K562 (cell line): Measurements from ENCODE around the gene GPN1. TPM values are rescaled to one million over a fixed set of nuclear protein-coding genes. Genes with fewer than 3 reads are reported as not detected.
A peak's percentile ranks its signal among the peaks of the same experiment; 100 is the strongest.

Experiments
- EP300 ChIP-seq: IDR thresholded peaks from 2 replicates; pipeline ENCODE4 v1.6.1; 2012; ENCODE audit warnings: low read length, improper control_type of control experiment
- HCFC1 ChIP-seq: IDR thresholded peaks from 2 replicates; pipeline ENCODE4 v1.6.1; 2012; ENCODE audit warnings: low read depth, low read length, improper control_type of control experiment
- MAFF ChIP-seq: IDR thresholded peaks from 2 replicates; pipeline ENCODE4 v1.6.1; 2012; ENCODE audit warnings: low read length, improper control_type of control experiment
- MAFG ChIP-seq: fragments of 450-650 bp; conservative IDR thresholded peaks from 2 replicates; pipeline ENCODE4 v1.6.1; 2016; ENCODE audit warnings: missing genetic modification characterization, missing compliant biosample characterization
- NFE2 ChIP-seq: IDR thresholded peaks from 2 replicates; pipeline ENCODE4 v1.6.1; 2014; ENCODE audit warnings: antibody characterized with exemption, low read depth
- PCBP2 ChIP-seq: fragments of 200-400 bp; formaldehyde crosslinking; IDR thresholded peaks from 2 replicates; pipeline ENCODE4 v1.6.1; 2018; ENCODE audit warnings: low read length, low read depth, mild to moderate bottlenecking, moderate library complexity; ENCODE audit not compliant: poor library complexity, severe bottlenecking
- POLR3A ChIP-seq: IDR thresholded peaks from 2 replicates; pipeline ENCODE4 v1.6.1; 2011; ENCODE audit warnings: borderline replicate concordance, mild to moderate bottlenecking, moderate library complexity; ENCODE audit not compliant: insufficient read length, insufficient read depth; ENCODE audit errors: extremely low read depth
- SMARCA5 ChIP-seq: fragments of 450-650 bp; IDR thresholded peaks from 2 replicates; pipeline ENCODE4 v1.6.1; 2016
- SMC3 ChIP-seq: conservative IDR thresholded peaks from 2 replicates; pipeline ENCODE4 v1.6.1; 2011; ENCODE audit warnings: low read depth, low read length, improper control_type of control experiment; ENCODE audit not compliant: insufficient read depth
- ZBED1 ChIP-seq: IDR thresholded peaks from 2 replicates; pipeline ENCODE4 v1.6.1; 2014
- ZKSCAN1 ChIP-seq: fragments of 150-350 bp; IDR thresholded peaks from 2 replicates; pipeline ENCODE4 v1.6.1; 2016; ENCODE audit warnings: low read depth, low read length
- ZNF324 ChIP-seq: fragments of 250-450 bp; sonication (Bioruptor Pico); IDR thresholded peaks from 2 replicates; pipeline ENCODE4 v1.4.0; 2020; ENCODE audit warnings: mild to moderate bottlenecking
- ZSCAN29 ChIP-seq: fragments of 450-650 bp; IDR thresholded peaks from 2 replicates; pipeline ENCODE4 v1.6.1; 2017
- polyA plus RNA-seq, 8 experiments: library from polyadenylated mRNA; depleted of rRNA in 4 of 8; stranded (reverse) in 5 of 8; unstranded in 3 of 8; fragments of >200 nt; fragmentation: Nextera tagmentation in 2 of 8; fragmentation: Illumina TruSeq in 1 of 8; extraction: Ambion mirVana in 2 of 8; extraction: Trizol in 1 of 8; gene quantifications; 2 replicates each; pipeline versions ENCODE4 v1.2.1 to v1.2.3, GENCODE V29; 2011 to 2014; ENCODE audit warnings: inconsistent platforms in 1 of 8, missing spikeins in 1 of 8
- total RNA-seq, 7 experiments: library from RNA; depleted of rRNA in 6 of 7; stranded (reverse); fragments of >200 nt in 6 of 7; fragmentation: Illumina TruSeq in 2 of 7; extraction: Trizol in 2 of 7; gene quantifications; 2 replicates each; pipeline versions ENCODE4 v1.2.1 to v1.2.3, GENCODE V29; 2011 to 2021; ENCODE audit warnings: low replicate concordance in 1 of 7
- TF ChIP-seq, protein P1 (sequence below): sonication (generic); formaldehyde crosslinking; IDR thresholded peaks from 2 replicates; pipeline ENCODE4 v1.8.1; 2022; ENCODE audit warnings: missing genetic modification reagents
- TF ChIP-seq, protein P2 (sequence below): sonication (generic); formaldehyde crosslinking; IDR thresholded peaks from 2 replicates; pipeline ENCODE4 v1.8.0; 2022; ENCODE audit warnings: mild to moderate bottlenecking, low read depth, missing genetic modification reagents
- TF ChIP-seq, protein P3 (sequence below), 2 experiments: fragments of 450-650 bp in 1 of 2; IDR thresholded peaks; 2 replicates each; pipeline ENCODE4 v1.6.1; 2011 to 2017; ENCODE audit warnings: low read depth in 2 of 2, antibody characterized with exemption in 1 of 2, borderline replicate concordance in 1 of 2, low read length in 1 of 2, mild to moderate bottlenecking in 1 of 2, mixed read lengths in 1 of 2; ENCODE audit not compliant: control insufficient read depth in 1 of 2
- TF ChIP-seq, protein P4 (sequence below): sonication (generic); formaldehyde crosslinking; IDR thresholded peaks from 2 replicates; pipeline ENCODE4 v1.8.1; 2023; ENCODE audit warnings: mild to moderate bottlenecking, missing genetic modification reagents
- TF ChIP-seq, protein P5 (sequence below): fragments of 150-350 bp; conservative IDR thresholded peaks from 2 replicates; pipeline ENCODE4 v1.6.1; 2014; ENCODE audit warnings: low read length

The GPN1 gene
- total and polyA plus RNA-seq, 9 of the 15 experiments (the other 6 are each of a cell fraction or from before 2014, with no cell fraction given): 23.4 to 171 (median 48.2) TPM

DNA sequence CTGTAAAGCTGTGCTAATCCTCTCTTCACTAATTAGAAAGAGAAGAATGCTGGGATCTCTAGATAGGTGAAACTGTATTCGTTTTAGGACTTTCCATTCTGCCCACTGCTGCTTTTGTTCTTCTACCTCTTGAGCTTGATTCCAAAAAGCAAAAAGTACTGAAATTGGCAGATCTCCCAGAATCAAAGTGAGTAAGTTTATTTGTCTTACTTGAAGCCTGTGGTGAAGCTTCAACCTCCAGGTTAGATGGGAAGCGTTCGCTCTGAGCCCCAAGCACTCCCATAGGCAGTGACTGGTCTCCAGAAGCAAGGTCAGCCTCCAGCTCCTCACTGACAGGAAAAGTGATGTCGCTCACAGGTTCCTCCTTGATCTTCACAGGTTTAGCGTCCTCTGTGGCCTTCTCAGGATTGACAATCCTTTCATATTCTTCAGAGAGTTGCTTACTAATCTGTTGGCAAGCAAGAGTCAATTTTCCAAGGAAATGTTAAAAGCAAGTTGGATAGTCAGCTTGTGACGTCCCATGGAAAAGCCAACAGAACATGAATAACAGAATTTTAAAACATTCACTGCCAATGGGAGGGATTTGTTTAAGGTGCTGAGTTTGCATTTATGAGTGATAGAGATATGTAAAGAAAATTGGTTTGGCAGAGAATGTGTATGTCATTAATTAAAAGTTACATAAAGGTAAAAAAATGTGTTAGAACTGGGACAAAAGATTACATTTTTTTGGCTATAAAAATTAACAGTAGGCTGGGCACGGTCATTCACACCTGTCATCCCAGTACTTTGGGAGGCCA, 26.5 kb downstream of the GPN1 start (continued):
- TF ChIP-seq, protein P1, sequence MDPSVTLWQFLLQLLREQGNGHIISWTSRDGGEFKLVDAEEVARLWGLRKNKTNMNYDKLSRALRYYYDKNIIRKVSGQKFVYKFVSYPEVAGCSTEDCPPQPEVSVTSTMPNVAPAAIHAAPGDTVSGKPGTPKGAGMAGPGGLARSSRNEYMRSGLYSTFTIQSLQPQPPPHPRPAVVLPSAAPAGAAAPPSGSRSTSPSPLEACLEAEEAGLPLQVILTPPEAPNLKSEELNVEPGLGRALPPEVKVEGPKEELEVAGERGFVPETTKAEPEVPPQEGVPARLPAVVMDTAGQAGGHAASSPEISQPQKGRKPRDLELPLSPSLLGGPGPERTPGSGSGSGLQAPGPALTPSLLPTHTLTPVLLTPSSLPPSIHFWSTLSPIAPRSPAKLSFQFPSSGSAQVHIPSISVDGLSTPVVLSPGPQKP (CRISPR knock-in tag): no peak
- TF ChIP-seq ZSCAN29: no peak
- TF ChIP-seq, protein P2, sequence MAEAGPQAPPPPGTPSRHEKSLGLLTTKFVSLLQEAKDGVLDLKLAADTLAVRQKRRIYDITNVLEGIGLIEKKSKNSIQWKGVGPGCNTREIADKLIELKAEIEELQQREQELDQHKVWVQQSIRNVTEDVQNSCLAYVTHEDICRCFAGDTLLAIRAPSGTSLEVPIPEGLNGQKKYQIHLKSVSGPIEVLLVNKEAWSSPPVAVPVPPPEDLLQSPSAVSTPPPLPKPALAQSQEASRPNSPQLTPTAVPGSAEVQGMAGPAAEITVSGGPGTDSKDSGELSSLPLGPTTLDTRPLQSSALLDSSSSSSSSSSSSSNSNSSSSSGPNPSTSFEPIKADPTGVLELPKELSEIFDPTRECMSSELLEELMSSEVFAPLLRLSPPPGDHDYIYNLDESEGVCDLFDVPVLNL (CRISPR knock-in tag): no peak
- no peak for TF ChIP-seq EP300
- TF ChIP-seq MAFF: peak; percentile 61
- TF ChIP-seq SMARCA5: no peak
- no peak for TF ChIP-seq ZKSCAN1
- TF ChIP-seq MAFG (tag): peak; percentile 72
- no peak for TF ChIP-seq PCBP2
- TF ChIP-seq, protein P3, sequence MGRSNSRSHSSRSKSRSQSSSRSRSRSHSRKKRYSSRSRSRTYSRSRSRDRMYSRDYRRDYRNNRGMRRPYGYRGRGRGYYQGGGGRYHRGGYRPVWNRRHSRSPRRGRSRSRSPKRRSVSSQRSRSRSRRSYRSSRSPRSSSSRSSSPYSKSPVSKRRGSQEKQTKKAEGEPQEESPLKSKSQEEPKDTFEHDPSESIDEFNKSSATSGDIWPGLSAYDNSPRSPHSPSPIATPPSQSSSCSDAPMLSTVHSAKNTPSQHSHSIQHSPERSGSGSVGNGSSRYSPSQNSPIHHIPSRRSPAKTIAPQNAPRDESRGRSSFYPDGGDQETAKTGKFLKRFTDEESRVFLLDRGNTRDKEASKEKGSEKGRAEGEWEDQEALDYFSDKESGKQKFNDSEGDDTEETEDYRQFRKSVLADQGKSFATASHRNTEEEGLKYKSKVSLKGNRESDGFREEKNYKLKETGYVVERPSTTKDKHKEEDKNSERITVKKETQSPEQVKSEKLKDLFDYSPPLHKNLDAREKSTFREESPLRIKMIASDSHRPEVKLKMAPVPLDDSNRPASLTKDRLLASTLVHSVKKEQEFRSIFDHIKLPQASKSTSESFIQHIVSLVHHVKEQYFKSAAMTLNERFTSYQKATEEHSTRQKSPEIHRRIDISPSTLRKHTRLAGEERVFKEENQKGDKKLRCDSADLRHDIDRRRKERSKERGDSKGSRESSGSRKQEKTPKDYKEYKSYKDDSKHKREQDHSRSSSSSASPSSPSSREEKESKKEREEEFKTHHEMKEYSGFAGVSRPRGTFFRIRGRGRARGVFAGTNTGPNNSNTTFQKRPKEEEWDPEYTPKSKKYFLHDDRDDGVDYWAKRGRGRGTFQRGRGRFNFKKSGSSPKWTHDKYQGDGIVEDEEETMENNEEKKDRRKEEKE (IDR thresholded peaks at IDR 0.05; ENCODE audit: borderline replicate concordance in 1 of 2, control insufficient read depth in 1 of 2, low read depth in 2 of 2, low read length in 1 of 2): no peak
- no peak for TF ChIP-seq POLR3A
- TF ChIP-seq, protein P4, sequence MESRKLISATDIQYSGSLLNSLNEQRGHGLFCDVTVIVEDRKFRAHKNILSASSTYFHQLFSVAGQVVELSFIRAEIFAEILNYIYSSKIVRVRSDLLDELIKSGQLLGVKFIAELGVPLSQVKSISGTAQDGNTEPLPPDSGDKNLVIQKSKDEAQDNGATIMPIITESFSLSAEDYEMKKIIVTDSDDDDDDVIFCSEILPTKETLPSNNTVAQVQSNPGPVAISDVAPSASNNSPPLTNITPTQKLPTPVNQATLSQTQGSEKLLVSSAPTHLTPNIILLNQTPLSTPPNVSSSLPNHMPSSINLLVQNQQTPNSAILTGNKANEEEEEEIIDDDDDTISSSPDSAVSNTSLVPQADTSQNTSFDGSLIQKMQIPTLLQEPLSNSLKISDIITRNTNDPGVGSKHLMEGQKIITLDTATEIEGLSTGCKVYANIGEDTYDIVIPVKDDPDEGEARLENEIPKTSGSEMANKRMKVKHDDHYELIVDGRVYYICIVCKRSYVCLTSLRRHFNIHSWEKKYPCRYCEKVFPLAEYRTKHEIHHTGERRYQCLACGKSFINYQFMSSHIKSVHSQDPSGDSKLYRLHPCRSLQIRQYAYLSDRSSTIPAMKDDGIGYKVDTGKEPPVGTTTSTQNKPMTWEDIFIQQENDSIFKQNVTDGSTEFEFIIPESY (CRISPR knock-in tag): no peak
- TF ChIP-seq ZNF324 (CRISPR knock-in tag): no peak
- no peak for TF ChIP-seq SMC3
- no peak for TF ChIP-seq NFE2
- no peak for TF ChIP-seq HCFC1
- TF ChIP-seq ZBED1: no peak
- TF ChIP-seq, protein P5, sequence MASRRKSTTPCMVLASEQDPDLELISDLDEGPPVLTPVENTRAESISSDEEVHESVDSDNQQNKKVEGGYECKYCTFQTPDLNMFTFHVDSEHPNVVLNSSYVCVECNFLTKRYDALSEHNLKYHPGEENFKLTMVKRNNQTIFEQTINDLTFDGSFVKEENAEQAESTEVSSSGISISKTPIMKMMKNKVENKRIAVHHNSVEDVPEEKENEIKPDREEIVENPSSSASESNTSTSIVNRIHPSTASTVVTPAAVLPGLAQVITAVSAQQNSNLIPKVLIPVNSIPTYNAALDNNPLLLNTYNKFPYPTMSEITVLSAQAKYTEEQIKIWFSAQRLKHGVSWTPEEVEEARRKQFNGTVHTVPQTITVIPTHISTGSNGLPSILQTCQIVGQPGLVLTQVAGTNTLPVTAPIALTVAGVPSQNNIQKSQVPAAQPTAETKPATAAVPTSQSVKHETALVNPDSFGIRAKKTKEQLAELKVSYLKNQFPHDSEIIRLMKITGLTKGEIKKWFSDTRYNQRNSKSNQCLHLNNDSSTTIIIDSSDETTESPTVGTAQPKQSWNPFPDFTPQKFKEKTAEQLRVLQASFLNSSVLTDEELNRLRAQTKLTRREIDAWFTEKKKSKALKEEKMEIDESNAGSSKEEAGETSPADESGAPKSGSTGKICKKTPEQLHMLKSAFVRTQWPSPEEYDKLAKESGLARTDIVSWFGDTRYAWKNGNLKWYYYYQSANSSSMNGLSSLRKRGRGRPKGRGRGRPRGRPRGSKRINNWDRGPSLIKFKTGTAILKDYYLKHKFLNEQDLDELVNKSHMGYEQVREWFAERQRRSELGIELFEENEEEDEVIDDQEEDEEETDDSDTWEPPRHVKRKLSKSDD: no peak
